Measurements from ENCODE around the gene PDE10A.
"Not testable (repeated sequence)": the region's sequence is repeated elsewhere in the genome, so short reads cannot be mapped to it uniquely, and the experiment has no call there.

Gene PDE10A

GRCh38 chr6:165585060-165585459 is 78.0 kb downstream of the PDE10A start:
- no peak for DNase-seq (ENCODE audit: low spot score)

- DNase-seq (ENCODE audit: low spot score), result no peak
These were observed 78.5 kb downstream of the PDE10A start for GRCh38 chr6:165584541-165584940.

- no peak for DNase-seq (ENCODE audit: low spot score)
These were observed 81.4 kb downstream of the PDE10A start for GRCh38 chr6:165581678-165582077.

GRCh38 chr6:165580136-165580535 is 82.9 kb downstream of the PDE10A start:
- DNase-seq (ENCODE audit: low spot score), result no peak

- DNase-seq (ENCODE audit: low spot score), result no peak
These were observed 83.9 kb downstream of the PDE10A start for GRCh38 chr6:165579151-165579550.

- no peak for DNase-seq (ENCODE audit: low spot score)
These were observed 85.5 kb downstream of the PDE10A start for GRCh38 chr6:165577556-165577955.

- no peak for DNase-seq (ENCODE audit: low spot score)
These were observed 87.9 kb downstream of the PDE10A start for GRCh38 chr6:165575158-165575549.

GRCh38 chr6:165574220-165575157 is 88.6 kb downstream of the PDE10A start:
- DNase-seq (ENCODE audit: low spot score), result no peak

- DNase-seq (ENCODE audit: low spot score), result no peak
These were observed 89.4 kb downstream of the PDE10A start for GRCh38 chr6:165573671-165574070.

- no peak for DNase-seq (ENCODE audit: low spot score)
These were observed 91.3 kb downstream of the PDE10A start for GRCh38 chr6:165571721-165572132.

- no peak for DNase-seq (ENCODE audit: low spot score)
These were observed 91.9 kb downstream of the PDE10A start for GRCh38 chr6:165571068-165571682.

GRCh38 chr6:165568326-165568725 is 94.7 kb downstream of the PDE10A start:
- no peak for DNase-seq (ENCODE audit: low spot score)

GRCh38 chr6:165566088-165566828 is 96.8 kb downstream of the PDE10A start:
- no peak for DNase-seq (ENCODE audit: low spot score)

GRCh38 chr6:165562421-165563090 is 100.5 kb downstream of the PDE10A start:
- no peak for DNase-seq (ENCODE audit: low spot score)

GRCh38 chr6:165559632-165560031 is 103.4 kb downstream of the PDE10A start:
- DNase-seq (ENCODE audit: low spot score), result no peak

GRCh38 chr6:165558097-165558496 is 104.9 kb downstream of the PDE10A start:
- DNase-seq (ENCODE audit: low spot score), result not testable (repeated sequence)

- no peak for DNase-seq (ENCODE audit: low spot score)
These were observed 105.4 kb downstream of the PDE10A start for GRCh38 chr6:165557674-165558073.

GRCh38 chr6:165556116-165556843 is 106.8 kb downstream of the PDE10A start:
- no peak for DNase-seq (ENCODE audit: low spot score)

- not testable (repeated sequence) for DNase-seq (ENCODE audit: low spot score)
These were observed 108.4 kb downstream of the PDE10A start for GRCh38 chr6:165554644-165555043.

- DNase-seq (ENCODE audit: low spot score), result no peak
These were observed 110.7 kb downstream of the PDE10A start for GRCh38 chr6:165552248-165552736.

- no peak for DNase-seq (ENCODE audit: low spot score)
These were observed 111.2 kb downstream of the PDE10A start for GRCh38 chr6:165551828-165552227.
